ENCODE results near the gene SOX13.
"Not testable (repeated sequence)": the region's sequence is repeated elsewhere in the genome, so short reads cannot be mapped to it uniquely, and the experiment has no call there.

The SOX13 gene

DNA sequence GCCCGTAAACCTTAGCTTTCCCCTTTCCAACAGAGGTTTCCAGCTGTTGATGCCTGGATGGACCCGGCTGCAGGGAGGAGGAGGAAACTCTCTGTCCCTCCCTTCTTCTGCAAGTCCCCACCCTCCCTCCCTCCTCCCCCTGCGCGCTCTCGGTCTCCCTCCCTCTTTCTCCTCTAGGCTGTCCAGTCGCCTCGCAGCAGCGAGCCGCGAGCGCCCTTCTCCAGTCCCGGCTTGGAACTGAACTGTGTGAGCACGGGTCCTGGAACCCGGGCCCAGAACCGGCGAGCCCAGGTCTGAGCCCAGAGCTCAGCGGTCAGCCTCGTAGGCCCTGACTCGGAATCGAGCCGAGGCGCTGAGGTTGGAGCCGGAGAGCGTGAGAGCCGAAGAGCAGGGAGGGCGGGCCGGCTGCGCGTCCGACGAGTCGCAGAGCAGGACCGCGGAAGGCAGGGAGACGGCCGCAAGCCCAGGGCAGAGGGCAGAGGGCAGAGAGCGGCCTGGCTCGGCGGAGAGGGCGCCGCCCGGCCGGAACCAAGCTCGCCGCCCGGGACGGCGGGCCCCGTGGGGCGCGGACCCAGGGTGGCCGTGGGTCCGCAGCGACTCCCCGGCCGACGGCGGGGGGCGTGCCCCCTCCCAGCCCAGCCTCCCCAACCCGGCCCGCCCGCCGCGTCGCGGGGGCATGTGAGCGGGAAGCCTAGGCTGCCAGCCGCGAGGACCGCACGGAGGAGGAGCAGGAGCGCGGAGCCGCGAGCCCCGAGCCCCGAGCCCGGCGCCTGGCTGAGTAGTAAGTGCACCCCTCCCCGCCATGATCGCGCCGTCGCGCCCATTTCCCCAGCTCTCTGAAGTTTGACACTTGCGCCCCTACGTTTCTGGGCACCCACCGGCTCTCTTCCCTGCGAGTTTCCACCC, at the start of gene SOX13:
TSS of gene SOX13 (plus strand) at position 185 of the 906 bp plus-strand sequence. CDS start 39,801 bp downstream, outside the sequence.
- peak; percentile 92 for DNase-seq

DNA sequence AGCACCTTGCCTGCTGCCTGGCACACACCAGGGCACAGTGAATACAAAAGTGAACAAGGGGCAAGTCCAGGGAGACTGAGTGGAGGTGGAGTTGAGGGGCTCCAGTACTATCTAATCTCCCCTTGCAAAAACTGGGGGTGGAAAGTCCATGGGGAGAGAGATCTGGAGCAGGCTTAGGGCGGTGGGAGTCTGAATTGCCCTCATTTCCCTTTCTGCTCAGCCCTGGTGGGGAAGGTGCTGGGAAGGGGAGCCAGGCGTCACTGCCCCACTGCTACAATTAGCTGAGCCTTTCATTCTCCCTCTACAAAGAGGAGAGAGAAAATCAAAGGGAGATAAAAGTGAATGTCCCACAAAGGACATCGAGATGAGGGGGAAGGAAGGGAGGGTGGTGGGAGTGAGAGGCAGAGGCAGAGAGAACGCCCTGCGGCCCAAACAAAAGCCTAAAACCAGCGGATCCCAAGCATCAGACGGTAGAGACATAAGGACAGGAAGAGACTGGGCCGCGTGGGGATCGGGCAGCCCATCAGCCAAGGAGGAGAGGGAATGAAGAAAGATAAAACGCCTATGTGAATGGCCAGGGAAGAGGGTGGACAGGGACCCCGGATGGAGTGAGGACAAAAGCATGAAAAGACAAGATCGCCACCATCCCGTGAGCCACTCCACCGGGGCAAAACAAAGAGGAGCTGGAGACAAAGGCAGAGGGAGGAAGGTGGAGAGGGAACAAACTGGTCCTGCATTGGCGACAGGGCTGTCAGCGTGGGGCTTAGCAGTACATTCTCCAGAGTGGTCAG, 46.8 kb upstream of the SOX13 start:
- DNase-seq = no peak

DNA sequence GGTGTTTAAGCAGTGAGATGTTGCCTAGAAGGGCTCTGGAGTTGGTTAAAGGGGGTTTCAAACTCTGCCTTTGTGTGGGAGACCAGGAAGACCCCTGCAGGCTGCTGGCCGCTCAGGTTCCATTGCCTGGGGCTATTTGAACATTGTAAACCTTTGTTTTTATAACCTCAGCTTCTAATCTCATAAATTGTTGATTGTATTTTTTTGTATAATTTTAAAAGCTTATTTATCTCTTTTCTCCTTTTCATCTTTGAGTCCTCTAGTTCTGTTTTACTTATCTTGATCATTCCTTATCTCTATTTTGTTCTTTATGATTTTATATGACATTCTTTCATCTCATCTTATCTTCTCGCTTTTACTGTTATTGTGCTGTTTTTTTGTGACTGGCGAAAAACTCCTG, 45.5 kb upstream of the SOX13 start:
- DNase-seq = no peak

DNA sequence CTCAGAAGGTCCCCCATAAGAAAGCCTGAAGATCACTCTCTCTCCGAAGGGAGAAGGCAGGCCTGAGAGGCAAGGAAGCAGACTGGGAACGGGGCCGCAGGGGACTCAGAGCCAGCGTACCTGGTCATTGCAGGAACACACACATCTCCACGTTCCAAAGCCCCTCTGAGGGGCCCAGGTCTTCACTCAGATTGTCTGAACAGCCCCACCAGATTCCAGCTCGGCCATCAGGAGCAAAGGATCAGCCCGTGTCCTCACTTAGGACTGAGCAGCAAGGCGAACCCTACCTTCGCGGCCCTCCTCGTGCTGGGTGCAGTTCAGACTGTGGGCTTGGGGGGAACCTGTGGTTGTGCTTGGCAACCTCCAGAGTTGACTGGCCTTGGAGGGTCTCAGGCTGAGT, 43.9 kb upstream of the SOX13 start:
- no peak for DNase-seq

DNA sequence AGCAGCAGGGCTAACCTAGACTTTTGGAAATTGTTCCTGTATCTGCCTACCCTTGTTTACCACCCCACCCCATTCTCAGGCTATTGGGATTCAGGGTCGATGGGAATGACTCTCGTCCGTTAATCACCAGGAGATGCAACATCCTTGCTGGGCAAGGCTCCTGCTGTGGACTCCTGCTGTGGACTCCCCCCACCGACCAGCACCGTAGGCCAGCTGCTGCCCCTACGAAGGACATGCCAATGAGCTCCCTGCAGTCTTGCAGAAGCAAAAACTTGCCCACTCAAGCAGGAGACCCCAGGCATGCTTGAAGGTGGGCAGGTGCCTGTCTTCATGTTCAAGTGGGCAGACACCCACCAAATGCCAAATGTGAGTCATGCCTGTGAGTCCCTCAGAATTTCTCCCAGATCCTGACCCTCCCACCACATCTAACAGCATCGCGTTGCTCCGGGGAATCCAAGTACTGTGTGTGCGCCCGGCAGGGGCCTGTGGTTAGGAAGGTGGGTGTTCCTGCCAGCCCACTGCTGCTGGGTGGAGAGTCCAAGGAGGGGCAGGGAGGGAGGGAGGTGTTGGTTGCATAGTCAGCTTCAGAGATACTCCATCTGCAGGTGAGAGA, 41.7 kb upstream of the SOX13 start:
- DNase-seq = no peak

DNA sequence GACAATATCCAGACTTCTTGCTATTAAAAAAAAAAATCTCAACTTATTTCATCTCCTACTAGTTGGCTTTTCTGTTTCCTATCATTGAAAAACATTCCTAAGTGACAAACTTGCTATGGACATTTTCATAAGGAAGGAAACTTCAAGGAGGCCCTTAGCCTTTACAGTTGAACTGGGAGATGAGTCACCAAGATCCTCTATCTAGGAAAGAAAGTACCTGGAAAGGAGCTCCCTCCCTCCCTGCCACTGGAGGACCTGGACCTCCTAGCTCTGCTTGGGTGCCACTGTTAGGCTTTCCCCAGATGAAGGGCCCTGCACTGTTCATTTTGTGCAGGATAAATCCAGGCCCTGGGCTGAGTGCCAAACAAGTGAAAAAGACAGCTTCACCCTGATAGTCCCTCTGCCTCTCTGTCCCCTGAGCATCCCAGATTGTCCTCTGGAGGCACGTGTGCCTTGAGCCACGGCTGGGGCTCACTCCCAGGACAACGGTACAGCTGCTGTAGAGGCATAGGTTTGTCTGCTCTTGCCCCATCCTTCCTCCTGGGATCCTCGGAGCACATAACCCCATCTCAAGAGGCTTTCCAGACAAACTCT, 40.2 kb upstream of the SOX13 start:
- no peak for DNase-seq

DNA sequence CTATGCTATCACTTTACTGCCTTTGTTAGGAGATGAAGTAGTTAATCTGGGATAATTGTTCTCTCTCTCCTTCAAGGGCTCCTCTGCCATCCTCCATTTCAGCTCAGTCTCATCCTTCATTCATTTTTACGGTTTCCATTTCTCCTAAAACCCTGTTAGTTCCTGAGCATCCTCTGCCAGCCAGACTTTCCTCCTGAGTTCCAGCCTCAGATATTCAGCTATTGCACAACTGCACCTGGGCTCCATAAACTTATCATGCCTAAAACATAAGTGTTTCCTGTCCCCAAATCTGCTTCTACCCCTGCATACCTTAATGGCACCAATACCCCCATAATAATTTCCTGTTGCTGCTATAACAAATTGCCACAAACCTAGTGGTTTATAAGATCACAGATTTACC, 39.6 kb upstream of the SOX13 start:
- DNase-seq = no peak

DNA sequence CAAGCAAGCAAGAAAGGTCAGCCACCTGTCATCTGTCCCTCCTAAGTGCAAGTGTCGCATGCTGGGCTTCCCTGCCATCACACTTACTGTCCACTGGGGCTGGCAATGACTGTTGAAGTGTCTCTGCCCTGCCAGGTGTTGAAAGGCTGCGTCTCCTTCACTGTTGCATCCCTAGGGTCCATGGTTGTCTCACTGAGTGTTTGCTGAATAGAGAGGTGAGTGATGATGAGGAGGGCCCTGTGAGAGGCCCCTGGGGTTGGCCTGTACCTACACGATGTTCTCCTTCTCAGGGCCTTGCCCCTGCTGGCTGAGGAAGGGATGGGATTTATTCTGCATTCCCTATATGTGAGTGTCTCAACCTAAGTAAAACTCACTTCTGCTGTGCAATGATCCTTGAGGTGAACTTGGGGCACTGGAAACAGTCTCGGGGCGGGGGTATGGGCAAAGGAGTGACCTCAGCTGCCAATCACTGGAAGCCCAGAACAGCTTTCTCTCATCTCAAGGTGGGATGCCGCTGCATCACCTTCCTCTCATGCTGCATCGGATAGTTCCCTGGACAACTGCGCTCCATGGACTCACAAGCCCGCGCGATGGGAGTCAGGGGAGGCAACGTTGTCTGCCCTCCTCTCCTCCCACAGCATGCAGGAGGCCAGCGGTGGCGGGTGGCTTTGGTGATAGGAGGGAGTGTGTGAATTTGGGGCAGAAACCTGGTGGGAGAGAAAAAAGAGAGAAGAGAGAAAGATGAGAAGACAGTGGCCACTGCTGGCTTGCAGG, 35.8 kb upstream of the SOX13 start:
- DNase-seq = no peak

DNA sequence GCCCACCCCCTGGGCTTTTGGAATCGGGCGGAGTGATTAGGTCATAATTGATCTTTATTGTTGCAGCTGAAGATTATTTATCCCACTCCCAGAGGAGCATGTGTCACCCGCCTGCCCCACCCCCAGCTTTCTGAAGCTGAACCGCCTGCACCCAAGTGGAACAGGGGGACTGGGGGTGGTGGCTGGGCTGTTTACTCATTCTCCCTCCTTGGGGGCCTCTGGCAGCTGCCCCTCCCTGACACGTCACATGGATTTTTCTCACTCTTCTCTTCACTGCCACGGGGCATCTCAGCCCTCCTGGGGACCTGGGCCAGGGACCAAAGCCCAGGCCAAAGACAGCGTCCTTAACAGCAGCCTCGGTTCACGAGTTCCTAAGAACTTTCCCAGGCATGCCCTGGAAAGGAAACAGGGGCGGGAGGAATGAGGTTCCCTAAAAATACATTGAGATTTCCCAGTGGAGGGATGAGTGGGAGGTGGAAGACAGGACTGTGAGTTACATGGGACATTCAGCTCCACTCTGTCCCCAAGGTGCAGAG, 31.6 kb upstream of the SOX13 start:
- DNase-seq = no peak

DNA sequence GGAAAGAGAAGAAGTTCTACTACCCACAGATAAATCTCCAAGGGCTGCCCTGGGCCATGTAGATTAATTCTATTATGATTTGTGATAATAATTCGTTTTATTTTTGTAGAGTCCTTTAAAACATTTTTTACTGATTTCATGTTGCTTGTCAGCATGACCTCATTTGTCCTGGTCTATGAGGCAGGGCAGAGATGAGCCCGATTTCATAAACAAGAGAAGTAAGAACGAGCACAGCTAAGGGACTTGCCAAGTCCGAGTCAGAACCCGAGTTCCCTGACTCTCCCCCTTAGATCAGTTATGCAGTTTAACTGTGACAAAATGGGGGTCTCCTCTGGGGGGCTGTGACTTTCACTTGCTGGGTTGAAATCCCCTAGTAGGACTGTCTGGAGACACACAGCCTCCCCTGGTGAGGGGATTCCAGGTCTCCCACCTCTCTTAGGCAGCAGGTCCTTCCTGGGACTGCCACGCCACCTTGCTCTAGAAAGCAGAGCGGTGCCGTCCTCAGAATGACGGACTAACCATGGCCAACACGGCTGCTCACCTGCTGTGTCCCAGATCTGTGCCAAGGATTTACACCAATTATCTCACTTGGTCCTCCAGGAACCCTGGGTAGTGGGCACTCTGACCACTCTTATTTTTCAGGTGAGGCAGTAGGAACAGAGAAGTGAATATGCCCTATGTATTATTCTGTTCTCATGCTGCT, 31.0 kb upstream of the SOX13 start:
- no peak for DNase-seq

DNA sequence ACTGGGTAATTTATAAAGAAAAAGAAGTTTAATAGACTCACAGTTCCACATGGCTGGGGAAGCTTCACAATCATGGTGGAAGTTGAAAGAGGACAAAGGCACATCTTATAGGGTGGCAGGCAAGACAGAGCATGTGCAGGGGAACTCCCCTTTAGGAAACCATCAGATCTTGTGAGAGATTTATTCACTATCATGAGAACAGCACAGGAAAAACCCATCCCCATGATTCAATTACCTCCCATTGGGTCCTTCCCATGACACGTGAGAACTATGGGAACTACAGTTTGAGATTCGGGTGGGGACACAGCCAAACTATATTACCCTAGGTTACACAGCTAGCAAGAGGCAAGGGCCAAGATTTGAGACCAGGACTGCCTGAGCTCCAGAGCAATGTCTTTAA, 30.4 kb upstream of the SOX13 start:
- DNase-seq = no peak

DNA sequence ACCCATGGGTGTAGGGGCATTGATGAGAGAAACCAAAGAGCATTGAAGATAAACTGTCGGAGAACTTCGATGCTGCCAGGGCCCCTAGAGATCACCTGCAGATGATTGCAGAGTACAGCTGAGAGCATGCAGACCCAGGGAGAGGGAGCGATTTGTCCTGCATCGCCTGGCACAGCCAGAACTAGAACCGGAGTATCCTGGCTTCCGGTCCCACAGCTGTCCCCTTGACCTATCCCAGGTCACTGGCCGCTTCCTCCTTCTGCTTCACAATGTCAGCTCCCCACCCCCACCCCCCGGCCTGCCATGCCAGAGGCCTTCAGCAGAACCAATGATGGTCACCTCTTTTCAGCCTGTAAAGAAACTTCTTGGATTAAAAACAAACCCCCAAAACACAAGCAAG, 29.2 kb upstream of the SOX13 start:
- DNase-seq = no peak

DNA sequence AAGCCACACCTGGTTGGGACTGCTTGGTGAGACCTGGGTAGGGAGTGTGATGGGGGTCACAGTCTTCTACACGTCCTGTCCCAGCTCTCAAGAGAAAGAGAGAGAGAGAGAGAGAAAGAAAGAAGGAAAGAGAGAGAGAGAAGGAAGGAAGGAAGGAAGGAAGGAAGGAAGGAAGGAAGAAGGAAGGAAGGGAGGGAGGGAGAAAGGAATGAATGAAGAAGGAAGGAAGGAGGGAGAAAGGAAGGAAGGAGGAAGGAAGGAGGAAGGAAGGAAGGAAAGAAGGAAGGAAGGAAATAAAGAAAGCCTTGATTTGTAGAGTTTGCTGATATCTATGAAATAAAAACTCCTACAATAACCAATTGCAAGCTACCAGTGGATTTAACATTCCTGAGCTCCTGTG, 28.5 kb upstream of the SOX13 start:
- no peak for DNase-seq

DNA sequence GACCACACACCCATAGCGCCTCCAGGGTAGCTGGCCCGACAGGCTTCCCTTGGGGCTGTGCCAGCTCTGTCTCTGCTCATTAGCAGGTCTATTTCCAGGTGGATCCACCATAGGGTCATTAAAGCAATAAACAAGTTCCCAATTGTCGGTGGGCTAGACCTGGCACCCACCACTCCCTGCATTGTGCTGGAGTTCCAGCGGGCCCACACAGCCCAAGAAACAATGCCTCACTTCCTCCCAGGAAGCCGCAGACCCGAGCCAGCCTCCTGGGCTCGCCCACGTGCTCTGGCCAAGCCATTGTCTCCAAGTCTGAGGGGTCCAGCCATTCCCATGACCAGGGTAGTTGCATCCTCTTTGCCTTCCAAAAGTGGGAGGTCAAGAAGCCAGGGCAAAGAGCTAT, 27.5 kb upstream of the SOX13 start:
- DNase-seq = no peak

DNA sequence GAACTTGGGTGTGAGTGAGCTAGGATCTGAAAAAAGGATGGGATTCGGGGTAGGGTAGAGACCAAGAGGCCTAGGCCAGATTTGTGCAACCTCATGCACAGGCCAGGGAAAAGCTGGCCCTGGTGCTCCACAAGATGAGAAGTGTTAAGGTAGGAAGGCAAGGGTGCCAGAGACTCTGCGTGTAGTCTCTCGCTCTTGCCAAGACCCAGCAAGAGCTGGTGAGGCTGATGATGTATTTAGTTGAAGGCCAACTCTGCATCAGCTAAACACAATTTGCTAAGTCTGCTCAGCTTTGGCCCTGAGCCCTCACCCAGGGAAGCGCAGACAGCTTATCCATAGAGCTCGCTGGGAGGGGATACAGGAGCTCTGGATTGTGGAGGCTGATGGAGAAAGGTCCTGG, 26.6 kb upstream of the SOX13 start:
- no peak for DNase-seq

DNA sequence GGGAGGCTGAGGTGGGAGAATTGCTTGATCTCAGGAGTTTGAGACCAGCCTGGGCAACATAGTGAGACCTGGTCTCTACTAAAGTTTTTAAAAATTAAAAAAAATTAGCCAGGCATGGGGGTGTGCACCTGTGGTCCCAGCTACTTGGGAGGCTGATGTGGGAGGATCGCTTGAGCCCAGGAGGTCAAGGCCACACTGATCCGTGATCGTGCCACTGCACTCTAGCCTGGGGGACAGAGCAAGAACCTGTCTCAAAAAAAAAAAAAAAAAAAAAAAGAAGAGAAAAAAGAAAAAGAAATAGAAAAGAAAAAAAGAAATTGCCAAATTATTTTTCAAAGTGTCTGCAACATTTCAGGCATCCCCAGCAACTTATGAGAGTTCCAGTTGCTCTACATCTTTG, 24.1 kb upstream of the SOX13 start:
- DNase-seq = not testable (repeated sequence)

DNA sequence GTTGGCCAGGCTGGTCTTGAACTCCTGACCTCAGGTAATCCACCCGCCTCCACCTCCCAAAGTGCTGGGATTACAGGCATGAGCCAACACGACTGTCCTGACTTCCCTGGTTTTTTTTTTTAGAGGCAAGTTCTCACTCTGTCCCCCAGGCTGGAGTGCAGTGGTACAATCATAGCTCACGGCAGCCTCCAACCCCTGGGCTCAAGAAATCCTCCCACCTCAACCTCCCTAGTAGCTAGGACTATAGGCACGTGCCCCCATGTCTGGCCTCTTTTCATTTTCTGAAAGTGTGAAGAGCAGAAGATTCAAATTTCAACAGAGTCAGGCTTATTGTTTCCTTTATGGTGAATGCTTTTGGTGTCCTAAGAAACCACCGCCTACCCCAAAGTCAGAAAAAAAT, 21.7 kb upstream of the SOX13 start:
- no peak for DNase-seq

DNA sequence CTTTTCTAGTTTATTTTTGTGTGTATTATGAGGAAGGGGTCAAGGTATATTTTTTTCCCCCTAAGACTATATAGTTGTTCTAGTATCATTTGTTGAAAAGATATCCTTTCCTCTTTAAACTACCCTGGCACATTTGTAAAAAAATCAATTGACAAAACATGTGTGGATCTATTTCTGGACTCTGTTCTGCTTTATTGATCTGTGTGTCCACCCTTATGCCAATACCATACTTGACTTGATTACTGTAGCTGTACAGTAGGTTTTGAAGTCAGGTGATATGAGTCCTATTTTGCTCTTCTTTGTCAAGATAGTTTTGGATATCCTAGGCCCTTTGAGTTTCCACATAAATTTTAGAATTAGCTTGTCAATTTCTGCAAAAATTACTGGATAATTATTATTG, 21.2 kb upstream of the SOX13 start:
- DNase-seq = no peak

DNA sequence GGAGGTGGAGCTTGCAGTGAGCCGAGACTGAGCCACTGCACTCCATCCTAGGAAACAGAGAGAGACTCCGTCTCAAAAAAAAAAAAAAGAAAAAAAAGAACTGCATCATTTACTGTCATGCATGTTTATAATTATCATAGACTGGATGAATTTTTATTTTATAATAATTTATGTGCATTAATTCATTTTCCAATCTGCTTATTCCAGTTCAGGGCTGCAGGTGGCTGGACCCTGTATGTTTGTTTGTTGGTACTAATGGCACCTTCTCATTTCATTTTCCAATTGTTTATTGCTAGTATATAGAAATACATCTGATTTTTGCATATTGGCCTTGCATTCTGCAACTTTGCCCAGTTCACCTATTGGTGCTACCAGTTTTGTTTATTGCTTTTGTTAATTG, 19.0 kb upstream of the SOX13 start:
- no peak for DNase-seq

DNA sequence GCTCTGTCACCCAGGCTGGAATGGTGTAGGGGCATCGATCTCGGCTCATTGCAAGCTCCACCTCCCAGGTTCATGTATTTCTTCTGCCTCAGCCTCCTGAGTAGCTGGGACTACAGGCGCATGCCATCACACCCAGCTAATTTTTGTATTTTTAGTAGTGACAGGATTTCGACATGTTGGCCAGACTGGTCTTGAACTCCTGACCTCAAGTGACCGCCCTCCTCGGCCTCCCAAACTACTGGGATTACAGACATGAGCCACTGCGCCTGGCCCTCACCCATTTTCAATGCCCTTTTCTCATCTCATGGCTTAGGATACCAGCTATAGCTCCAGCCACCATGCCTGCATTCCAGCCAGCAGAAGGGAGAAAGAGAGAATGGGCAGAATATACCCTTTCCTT, 12.9 kb upstream of the SOX13 start:
- no peak for DNase-seq

DNA sequence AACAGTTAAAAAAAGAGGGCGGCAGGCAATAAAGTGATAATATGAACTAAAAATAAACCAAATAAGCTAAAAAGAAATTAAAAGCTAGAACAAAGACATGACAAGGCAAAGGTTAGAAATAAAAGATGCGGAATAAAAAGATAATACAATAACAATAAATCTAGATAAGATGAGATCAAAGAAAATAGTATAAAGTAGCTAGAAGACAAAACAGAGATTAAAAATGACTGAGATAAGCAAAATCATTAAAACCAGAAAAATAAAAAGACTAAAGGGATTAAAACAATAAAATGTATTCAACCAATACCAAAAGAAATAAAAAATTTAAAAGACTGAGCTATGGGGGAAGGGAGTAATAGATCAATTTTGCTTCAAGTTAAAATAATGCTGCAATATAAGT, 10.8 kb upstream of the SOX13 start:
- DNase-seq = no peak

Measured in left hindlimb (tissue), 1 donor.